ENCODE measurements around the gene TNS3.

TNS3 gene

DNA sequence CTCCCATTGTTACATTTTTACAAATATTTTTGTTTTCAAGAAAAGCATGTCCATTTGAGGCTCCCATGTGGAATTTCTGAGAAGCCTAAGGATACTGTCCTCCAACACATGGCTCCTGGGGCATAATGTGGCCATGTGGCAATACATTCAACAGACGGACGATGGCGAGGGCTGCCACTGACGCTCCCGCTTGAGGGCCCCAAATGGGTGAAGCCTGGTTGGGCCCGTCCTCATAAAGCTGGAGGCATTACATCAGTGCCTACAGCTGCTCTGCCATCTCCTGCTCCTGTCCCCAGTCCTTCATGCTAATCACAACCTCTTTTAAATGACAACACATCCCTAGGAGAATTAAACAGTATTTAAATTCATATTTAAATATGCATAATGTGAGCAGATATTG, 246.8 kb downstream of the TNS3 start:
- DNase-seq, result no peak

DNA sequence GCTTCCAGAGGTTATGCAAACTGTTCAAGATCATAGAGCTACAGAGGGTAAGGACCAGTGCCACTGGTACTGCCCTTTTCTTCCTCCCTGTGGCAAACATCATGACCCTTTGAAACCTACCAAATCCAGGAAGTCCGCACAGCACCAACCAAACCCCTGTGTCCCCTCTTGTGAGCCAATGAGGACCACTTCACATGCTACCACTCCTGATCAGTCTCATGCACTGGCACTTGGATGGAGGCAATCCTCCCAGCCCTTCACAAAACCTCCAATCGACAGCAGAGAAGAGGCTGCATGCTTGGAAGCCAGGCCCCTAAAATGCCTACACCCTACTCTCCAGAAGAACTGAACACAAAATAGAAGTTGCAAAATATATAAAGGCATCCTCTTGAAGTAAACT, 248.0 kb downstream of the TNS3 start:
- DNase-seq, result no peak

- no peak for DNase-seq
Measured at GRCh38 chr7:47333554-47333887, 248.4 kb downstream of the TNS3 start.

- DNase-seq, result no peak
Measured at GRCh38 chr7:47332681-47333553, 249.0 kb downstream of the TNS3 start.

DNA sequence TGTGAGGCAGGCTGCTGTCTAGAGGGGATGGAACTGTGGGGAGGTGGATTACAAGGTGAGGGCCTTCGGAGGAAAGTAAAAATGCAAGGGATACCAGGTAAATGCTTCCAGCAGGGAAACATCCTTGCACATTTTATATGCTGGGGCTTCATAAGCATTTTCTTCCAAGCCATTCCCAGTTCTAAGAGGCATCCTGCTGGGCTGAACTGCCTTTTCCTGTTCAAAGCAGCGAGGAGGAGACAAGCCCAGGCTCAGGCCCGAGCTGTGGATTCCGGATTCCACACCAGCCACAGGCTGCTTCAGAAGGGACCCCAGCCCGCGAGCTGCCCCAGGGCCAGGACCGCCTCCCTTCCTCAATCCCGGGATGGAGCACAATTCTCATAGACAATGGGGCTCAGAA, 249.7 kb downstream of the TNS3 start:
- no peak for DNase-seq

GRCh38 chr7:47331179-47331565, 250.7 kb downstream of the TNS3 start:
- no peak for DNase-seq

- DNase-seq, result no peak
Measured at GRCh38 chr7:47330561-47331178, 251.2 kb downstream of the TNS3 start.

DNA sequence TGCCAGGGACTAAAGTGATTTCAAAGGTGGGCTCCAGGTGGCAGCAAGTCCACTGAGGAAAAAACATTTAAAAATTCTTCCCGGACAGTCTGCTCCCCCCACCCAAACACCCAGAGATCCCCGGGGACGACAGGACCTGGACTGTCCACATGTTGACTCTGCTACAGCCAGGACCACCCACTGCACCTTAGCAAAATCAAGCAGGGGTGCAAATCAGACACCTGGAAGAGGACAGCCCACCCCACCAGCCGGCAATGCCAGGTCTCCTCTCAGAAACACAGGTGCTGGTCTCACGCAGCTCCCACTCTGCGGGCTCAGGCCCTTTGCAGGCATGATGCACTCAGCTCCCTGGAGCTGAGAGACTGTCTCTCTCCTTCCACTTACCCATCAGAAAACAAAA, 251.9 kb downstream of the TNS3 start:
- DNase-seq, result no peak

DNA sequence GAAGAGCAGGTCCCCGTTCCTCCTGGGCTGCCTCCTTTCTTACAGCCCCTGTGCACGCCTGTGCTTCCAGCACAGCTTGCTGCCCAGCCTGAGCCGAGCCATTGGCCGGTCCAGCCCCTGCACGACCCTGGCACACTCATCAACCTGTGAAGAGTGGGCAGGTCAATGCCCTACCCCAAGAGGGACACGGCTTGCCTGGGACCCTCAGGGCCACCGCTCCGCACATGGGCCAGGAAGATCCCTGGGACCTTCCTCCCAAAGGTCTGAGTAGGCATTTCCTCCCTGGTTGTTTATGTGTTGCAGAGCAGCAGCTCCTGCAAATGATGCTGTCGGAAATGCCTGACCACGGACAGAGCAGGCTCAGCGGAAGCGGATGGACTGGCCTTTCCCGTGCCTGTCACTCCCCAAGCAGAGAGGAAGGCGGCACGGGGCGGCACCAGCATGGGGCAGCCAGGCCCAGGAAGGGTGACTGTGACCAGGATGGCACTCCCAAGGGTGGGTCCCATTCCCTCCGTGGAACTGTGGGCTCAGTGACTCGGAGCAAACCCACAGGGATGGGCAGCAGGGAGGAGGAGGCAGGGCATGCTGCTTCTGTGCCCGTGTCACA, 252.5 kb downstream of the TNS3 start:
- no peak for DNase-seq

GRCh38 chr7:47328392-47329319, 253.3 kb downstream of the TNS3 start:
- DNase-seq, result no peak

GRCh38 chr7:47327698-47328391, 254.1 kb downstream of the TNS3 start:
- no peak for DNase-seq

- DNase-seq, result no peak
Measured at GRCh38 chr7:47327346-47327697, 254.6 kb downstream of the TNS3 start.

- no peak for DNase-seq
Measured at GRCh38 chr7:47326808-47327207, 255.1 kb downstream of the TNS3 start.

- DNase-seq, result no peak
Measured at GRCh38 chr7:47326220-47326619, 255.7 kb downstream of the TNS3 start.

DNA sequence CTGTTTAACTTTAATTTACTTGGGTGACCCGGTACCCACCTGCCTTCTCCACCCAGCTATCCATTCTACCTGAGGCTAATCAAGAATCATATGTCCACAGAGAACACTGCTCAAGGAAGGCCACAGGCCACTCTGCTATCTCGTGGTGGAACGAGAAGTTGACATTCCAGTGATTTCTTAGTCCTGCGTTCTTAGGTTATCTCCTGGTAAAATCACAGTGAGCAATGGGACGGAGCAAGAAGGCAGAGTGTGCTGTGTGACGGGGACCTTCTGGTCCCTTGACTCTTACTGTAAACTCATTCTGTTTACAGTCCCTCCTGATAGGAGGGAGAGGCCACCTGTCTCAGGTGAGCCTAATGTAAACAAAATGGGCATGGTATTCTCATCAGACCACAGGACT, 256.6 kb downstream of the TNS3 start:
- DNase-seq, result no peak

GRCh38 chr7:47323904-47324303, 258.0 kb downstream of the TNS3 start:
- DNase-seq, result no peak

GRCh38 chr7:47322731-47323130, 259.2 kb downstream of the TNS3 start:
- no peak for DNase-seq

- no peak for DNase-seq
Measured at GRCh38 chr7:47320296-47320695, 261.6 kb downstream of the TNS3 start.

DNA sequence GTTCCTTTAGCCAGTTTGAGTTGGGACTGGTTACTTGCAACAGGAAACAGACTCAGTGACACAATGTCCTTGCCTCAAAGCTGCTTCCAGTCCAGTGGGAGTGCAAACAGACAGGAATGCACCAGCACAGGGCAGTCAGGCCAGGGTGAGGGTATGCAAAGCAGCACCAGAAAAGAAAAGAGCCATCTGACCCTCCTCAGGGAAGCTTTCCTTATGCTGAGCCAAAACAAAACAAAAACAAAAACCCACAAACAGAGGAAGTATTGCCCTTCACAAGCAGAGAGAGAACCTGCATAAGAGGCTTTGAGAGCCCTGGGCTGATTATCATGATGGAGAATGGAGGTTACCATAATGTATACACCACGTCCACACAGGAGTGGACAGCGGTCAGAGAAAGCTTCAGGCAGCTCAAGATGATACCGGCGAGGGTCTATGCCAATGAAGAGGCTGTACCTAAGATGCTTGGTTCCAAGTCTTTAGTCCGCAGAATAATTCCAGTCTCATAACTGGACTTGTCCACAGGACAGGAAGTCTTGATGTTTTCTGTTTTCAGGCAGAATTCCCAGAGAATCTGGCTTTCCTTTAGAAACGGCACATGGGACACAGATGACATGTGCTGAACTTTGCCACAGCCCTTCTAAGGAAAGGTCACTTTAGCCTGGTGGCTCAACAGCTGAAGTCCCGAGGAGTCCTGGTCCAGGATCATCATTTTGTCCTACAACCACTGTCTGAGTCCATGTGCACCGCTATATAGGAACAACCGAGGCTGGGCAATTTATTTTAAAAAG, 263.3 kb downstream of the TNS3 start:
- no peak for DNase-seq

- no peak for DNase-seq
Measured at GRCh38 chr7:47317487-47317886, 264.4 kb downstream of the TNS3 start.

GRCh38 chr7:47314728-47315607, 266.9 kb downstream of the TNS3 start:
- no peak for DNase-seq

Data from activated CD8-positive, alpha-beta memory T cell treated with anti-CD3 and anti-CD28 coated beads, Interleukin-2, amount 50 U/mL, for 48 hours (primary cell).